HG03097 (cell line): ENCODE data around the gene ARRB2.

Source experiments
- ATAC-seq: cut with Tn5 transposase; IDR thresholded peaks from one replicate; pipeline ENCODE4 v1.9.1; 2021; ENCODE audit not compliant: unreplicated experiment, low FRiP score

Gene ARRB2

GRCh38 chr17:4748686-4749085 is 38.3 kb downstream of the ARRB2 start:
- ATAC-seq, result no peak

- ATAC-seq, result no peak
These were observed 40.2 kb downstream of the ARRB2 start for GRCh38 chr17:4750606-4751005.

- no peak for ATAC-seq
These were observed 41.5 kb downstream of the ARRB2 start for GRCh38 chr17:4751932-4752331.

GRCh38 chr17:4753392-4753791 is 43.0 kb downstream of the ARRB2 start:
- ATAC-seq, result no peak

GRCh38 chr17:4759776-4760236 is 49.4 kb downstream of the ARRB2 start:
- no peak for ATAC-seq

- ATAC-seq, result no peak
These were observed 54.2 kb downstream of the ARRB2 start for GRCh38 chr17:4764595-4764994.

- ATAC-seq, result no peak
These were observed 55.8 kb downstream of the ARRB2 start for GRCh38 chr17:4766201-4766600.

GRCh38 chr17:4766723-4767122 is 56.3 kb downstream of the ARRB2 start:
- no peak for ATAC-seq

GRCh38 chr17:4768298-4768697 is 57.9 kb downstream of the ARRB2 start:
- no peak for ATAC-seq

GRCh38 chr17:4769628-4770027 is 59.2 kb downstream of the ARRB2 start:
- no peak for ATAC-seq
